HEK293 (cell line): ENCODE results near the gene PRTN3.

Experiments
- FEZF1 ChIP-seq: fragments of 450-650 bp; formaldehyde crosslinking; IDR thresholded peaks from 2 replicates; pipeline ENCODE4 v1.5.1; 2016; ENCODE audit warnings: missing biosample characterization, missing genetic modification characterization
- KLF10 ChIP-seq: fragments of 450-650 bp; IDR thresholded peaks from 2 replicates; pipeline ENCODE4 v1.5.1; 2018; ENCODE audit warnings: missing biosample characterization, mild to moderate bottlenecking, missing genetic modification characterization
- KLF16 ChIP-seq: fragments of 450-650 bp; formaldehyde crosslinking; IDR thresholded peaks from 2 replicates; pipeline ENCODE4 v1.5.1; 2017; ENCODE audit warnings: missing biosample characterization, missing genetic modification characterization
- KLF9 ChIP-seq: fragments of 450-650 bp; formaldehyde crosslinking; IDR thresholded peaks from 2 replicates; pipeline ENCODE4 v1.5.1; 2016; ENCODE audit warnings: missing biosample characterization, missing genetic modification characterization, low read depth
- TCF7L2 ChIP-seq: IDR thresholded peaks from 2 replicates; pipeline ENCODE4 v1.6.1; 2011; ENCODE audit warnings: low read depth, mild to moderate bottlenecking, inconsistent platforms, low read length, moderate library complexity, borderline replicate concordance
- ZBTB17 ChIP-seq: fragments of 450-650 bp; formaldehyde crosslinking; IDR thresholded peaks from 2 replicates; pipeline ENCODE4 v1.5.1; 2016; ENCODE audit warnings: missing biosample characterization, missing genetic modification characterization
- ZBTB48 ChIP-seq: fragments of 450-650 bp; formaldehyde crosslinking; IDR thresholded peaks from 2 replicates; pipeline ENCODE4 v1.5.1; 2016; ENCODE audit warnings: missing biosample characterization, missing genetic modification characterization
- ZBTB8A ChIP-seq: fragments of 450-650 bp; formaldehyde crosslinking; IDR thresholded peaks from 2 replicates; pipeline ENCODE4 v1.5.1; 2016; ENCODE audit warnings: missing biosample characterization, missing genetic modification characterization
- ZNF121 ChIP-seq: fragments of 450-650 bp; formaldehyde crosslinking; IDR thresholded peaks from 2 replicates; pipeline ENCODE4 v1.5.1; 2016; ENCODE audit warnings: missing biosample characterization, missing genetic modification characterization
- ZNF132 ChIP-seq: fragments of 450-650 bp; formaldehyde crosslinking; IDR thresholded peaks from 2 replicates; pipeline ENCODE4 v1.5.1; 2017; ENCODE audit warnings: missing biosample characterization, missing genetic modification characterization, borderline replicate concordance
- ZNF138 ChIP-seq: fragments of 450-650 bp; formaldehyde crosslinking; IDR thresholded peaks from 2 replicates; pipeline ENCODE4 v1.5.1; 2016; ENCODE audit warnings: missing biosample characterization, missing genetic modification characterization, borderline replicate concordance
- ZNF239 ChIP-seq: fragments of 450-650 bp; formaldehyde crosslinking; IDR thresholded peaks from 2 replicates; pipeline ENCODE4 v1.5.1; 2016; ENCODE audit warnings: missing biosample characterization, missing genetic modification characterization
- ZNF248 ChIP-seq: fragments of 450-650 bp; formaldehyde crosslinking; IDR thresholded peaks from 2 replicates; pipeline ENCODE4 v1.5.1; 2017; ENCODE audit warnings: missing biosample characterization, missing genetic modification characterization
- ZNF274 ChIP-seq, 2 experiments: fragments of 200-500 bp in 1 of 2; fragments of 450-650 bp in 1 of 2; sonication (Bioruptor generic) in 1 of 2; formaldehyde crosslinking in 1 of 2; IDR thresholded peaks; 2 replicates each; pipeline versions ENCODE4 v1.5.1 to v1.6.1; 2014 to 2016; ENCODE audit warnings: borderline replicate concordance in 1 of 2, inconsistent platforms in 1 of 2, low read length in 1 of 2, missing biosample characterization in 1 of 2, missing genetic modification characterization in 1 of 2
- ZNF354C ChIP-seq: fragments of 450-650 bp; formaldehyde crosslinking; IDR thresholded peaks from 2 replicates; pipeline ENCODE4 v1.5.1; 2016; ENCODE audit warnings: missing biosample characterization, missing genetic modification characterization, low read depth, borderline replicate concordance
- ZNF433 ChIP-seq: fragments of 450-650 bp; formaldehyde crosslinking; IDR thresholded peaks from 2 replicates; pipeline ENCODE4 v1.5.1; 2016; ENCODE audit warnings: missing biosample characterization, missing genetic modification characterization, low read depth
- ZNF473 ChIP-seq: fragments of 450-650 bp; formaldehyde crosslinking; IDR thresholded peaks from 2 replicates; pipeline ENCODE4 v1.5.1; 2017; ENCODE audit warnings: missing biosample characterization, missing genetic modification characterization
- ZNF555 ChIP-seq: fragments of 450-650 bp; formaldehyde crosslinking; conservative IDR thresholded peaks from 2 replicates; pipeline ENCODE4 v1.5.1; 2017; ENCODE audit warnings: missing biosample characterization, mild to moderate bottlenecking, missing genetic modification characterization, inconsistent platforms
- ZNF585B ChIP-seq: fragments of 450-650 bp; formaldehyde crosslinking; IDR thresholded peaks from 2 replicates; pipeline ENCODE4 v1.5.1; 2016; ENCODE audit warnings: missing biosample characterization, missing genetic modification characterization
- ZNF629 ChIP-seq: fragments of 450-650 bp; formaldehyde crosslinking; IDR thresholded peaks from 2 replicates; pipeline ENCODE4 v1.5.1; 2017; ENCODE audit warnings: missing biosample characterization, missing genetic modification characterization
- ZNF792 ChIP-seq: fragments of 450-650 bp; formaldehyde crosslinking; IDR thresholded peaks from 2 replicates; pipeline ENCODE4 v1.5.1; 2016; ENCODE audit warnings: missing biosample characterization, missing genetic modification characterization
- TF ChIP-seq, protein P1 (sequence below): fragments of 450-650 bp; formaldehyde crosslinking; IDR thresholded peaks from 2 replicates; pipeline ENCODE4 v1.5.1; 2016; ENCODE audit warnings: missing biosample characterization, missing genetic modification characterization
- TF ChIP-seq, protein P2 (sequence below): fragments of 450-650 bp; formaldehyde crosslinking; conservative IDR thresholded peaks from 2 replicates; pipeline ENCODE4 v1.5.1; 2016; ENCODE audit warnings: low read depth, missing biosample characterization, missing genetic modification characterization
- TF ChIP-seq, protein P3 (sequence below): fragments of 450-650 bp; formaldehyde crosslinking; IDR thresholded peaks from 2 replicates; pipeline ENCODE4 v1.5.0; 2017; ENCODE audit warnings: missing biosample characterization, missing genetic modification characterization, borderline replicate concordance
- TF ChIP-seq, protein P4 (sequence below): fragments of 450-650 bp; formaldehyde crosslinking; IDR thresholded peaks from 2 replicates; pipeline ENCODE4 v1.5.1; 2016; ENCODE audit warnings: missing biosample characterization, missing genetic modification characterization

Gene PRTN3

DNA sequence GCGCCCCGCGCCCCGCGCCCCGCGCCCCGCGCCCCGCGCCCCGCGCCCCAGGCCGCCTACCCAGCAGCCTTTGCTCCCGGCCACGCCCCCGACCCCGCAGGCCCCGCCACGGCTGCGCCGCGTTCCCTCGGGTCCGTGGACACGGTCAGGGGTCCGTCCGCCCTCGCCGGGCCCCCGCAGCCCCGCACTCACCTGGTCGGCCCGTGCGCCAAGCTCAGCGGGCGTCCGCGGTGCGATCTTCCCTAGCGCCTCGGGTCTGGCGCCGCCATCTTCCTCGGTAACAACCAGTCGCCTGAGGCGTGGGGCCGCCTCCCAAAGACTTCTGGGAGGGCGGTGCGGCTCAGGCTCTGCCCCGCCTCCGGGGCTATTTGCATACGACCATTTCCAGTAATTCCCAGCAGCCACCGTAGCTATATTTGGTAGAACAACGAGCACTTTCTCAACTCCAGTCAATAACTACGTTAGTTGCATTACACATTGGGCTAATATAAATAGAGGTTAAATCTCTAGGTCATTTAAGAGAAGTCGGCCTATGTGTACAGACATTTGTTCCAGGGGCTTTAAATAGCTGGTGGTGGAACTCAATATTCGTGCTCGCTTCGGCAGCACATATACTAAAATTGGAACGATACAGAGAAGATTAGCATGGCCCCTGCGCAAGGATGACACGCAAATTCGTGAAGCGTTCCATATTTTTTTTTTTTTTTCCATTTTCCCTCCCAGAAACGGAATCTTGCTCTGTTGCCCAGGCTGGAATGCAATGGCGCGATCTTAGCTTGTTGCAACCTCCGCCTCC is 52.3 kb downstream of the PRTN3 start, which contains the start of the genes MED16 and RNU6-9 (continued):
- TF ChIP-seq ZBTB48 (tag by site-specific recombination): no peak
- no peak for TF ChIP-seq ZNF792 (tag by site-specific recombination)
- TF ChIP-seq ZNF585B (tag by site-specific recombination): no peak
- no peak for TF ChIP-seq ZNF138 (tag by site-specific recombination)
- no peak for TF ChIP-seq FEZF1
- TF ChIP-seq, protein P1, sequence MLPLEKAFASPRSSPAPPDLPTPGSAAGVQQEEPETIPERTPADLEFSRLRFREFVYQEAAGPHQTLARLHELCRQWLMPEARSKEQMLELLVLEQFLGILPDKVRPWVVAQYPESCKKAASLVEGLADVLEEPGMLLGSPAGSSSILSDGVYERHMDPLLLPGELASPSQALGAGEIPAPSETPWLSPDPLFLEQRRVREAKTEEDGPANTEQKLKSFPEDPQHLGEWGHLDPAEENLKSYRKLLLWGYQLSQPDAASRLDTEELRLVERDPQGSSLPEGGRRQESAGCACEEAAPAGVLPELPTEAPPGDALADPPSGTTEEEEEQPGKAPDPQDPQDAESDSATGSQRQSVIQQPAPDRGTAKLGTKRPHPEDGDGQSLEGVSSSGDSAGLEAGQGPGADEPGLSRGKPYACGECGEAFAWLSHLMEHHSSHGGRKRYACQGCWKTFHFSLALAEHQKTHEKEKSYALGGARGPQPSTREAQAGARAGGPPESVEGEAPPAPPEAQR (tag by site-specific recombination): no peak
- no peak for TF ChIP-seq ZNF274 (IDR thresholded peaks at IDR 0.05; ENCODE audit: low read length)
- no peak for TF ChIP-seq ZNF274 (tag by site-specific recombination; IDR thresholded peaks at IDR 0.05; ENCODE audit: borderline replicate concordance)
- TF ChIP-seq KLF10: peak; percentile 71
- peak; percentile 49 for TF ChIP-seq ZBTB8A (tag by site-specific recombination)
- TF ChIP-seq ZNF354C: no peak
- peak; percentile 63; the same call in 1 of the 2 replicates for TF ChIP-seq KLF16 (tag by site-specific recombination)
- TF ChIP-seq KLF9 (tag by site-specific recombination): peak; percentile 77
- TF ChIP-seq ZNF433 (tag by site-specific recombination): no peak
- no peak for TF ChIP-seq ZNF132 (tag by site-specific recombination)
- no peak for TF ChIP-seq ZNF555 (tag by site-specific recombination)
- TF ChIP-seq ZNF629 (tag by site-specific recombination): peak; percentile 67
- no peak for TF ChIP-seq ZNF248 (tag by site-specific recombination)
- no peak for TF ChIP-seq ZNF473
- TF ChIP-seq, protein P2, sequence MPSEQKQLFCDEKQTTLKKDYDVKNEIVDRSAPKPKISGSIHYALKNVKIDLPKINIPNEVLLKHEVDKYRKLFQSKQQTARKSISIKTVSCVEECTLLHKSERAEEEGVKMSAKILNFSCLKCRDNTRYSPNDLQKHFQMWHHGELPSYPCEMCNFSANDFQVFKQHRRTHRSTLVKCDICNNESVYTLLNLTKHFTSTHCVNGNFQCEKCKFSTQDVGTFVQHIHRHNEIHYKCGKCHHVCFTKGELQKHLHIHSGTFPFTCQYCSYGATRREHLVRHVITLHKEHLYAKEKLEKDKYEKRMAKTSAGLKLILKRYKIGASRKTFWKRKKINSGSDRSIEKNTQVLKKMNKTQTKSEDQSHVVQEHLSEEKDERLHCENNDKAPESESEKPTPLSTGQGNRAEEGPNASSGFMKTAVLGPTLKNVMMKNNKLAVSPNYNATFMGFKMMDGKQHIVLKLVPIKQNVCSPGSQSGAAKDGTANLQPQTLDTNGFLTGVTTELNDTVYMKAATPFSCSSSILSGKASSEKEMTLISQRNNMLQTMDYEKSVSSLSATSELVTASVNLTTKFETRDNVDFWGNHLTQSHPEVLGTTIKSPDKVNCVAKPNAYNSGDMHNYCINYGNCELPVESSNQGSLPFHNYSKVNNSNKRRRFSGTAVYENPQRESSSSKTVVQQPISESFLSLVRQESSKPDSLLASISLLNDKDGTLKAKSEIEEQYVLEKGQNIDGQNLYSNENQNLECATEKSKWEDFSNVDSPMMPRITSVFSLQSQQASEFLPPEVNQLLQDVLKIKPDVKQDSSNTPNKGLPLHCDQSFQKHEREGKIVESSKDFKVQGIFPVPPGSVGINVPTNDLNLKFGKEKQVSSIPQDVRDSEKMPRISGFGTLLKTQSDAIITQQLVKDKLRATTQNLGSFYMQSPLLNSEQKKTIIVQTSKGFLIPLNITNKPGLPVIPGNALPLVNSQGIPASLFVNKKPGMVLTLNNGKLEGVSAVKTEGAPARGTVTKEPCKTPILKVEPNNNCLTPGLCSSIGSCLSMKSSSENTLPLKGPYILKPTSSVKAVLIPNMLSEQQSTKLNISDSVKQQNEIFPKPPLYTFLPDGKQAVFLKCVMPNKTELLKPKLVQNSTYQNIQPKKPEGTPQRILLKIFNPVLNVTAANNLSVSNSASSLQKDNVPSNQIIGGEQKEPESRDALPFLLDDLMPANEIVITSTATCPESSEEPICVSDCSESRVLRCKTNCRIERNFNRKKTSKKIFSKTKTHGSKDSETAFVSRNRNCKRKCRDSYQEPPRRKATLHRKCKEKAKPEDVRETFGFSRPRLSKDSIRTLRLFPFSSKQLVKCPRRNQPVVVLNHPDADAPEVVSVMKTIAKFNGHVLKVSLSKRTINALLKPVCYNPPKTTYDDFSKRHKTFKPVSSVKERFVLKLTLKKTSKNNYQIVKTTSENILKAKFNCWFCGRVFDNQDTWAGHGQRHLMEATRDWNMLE (tag by site-specific recombination): 0 out of 2 replicates have a peak, but pooled peaks have one; percentile 13
- TF ChIP-seq ZNF121 (tag by site-specific recombination): peak; percentile 72; the same call in 1 of the 2 replicates
- TF ChIP-seq, protein P3, sequence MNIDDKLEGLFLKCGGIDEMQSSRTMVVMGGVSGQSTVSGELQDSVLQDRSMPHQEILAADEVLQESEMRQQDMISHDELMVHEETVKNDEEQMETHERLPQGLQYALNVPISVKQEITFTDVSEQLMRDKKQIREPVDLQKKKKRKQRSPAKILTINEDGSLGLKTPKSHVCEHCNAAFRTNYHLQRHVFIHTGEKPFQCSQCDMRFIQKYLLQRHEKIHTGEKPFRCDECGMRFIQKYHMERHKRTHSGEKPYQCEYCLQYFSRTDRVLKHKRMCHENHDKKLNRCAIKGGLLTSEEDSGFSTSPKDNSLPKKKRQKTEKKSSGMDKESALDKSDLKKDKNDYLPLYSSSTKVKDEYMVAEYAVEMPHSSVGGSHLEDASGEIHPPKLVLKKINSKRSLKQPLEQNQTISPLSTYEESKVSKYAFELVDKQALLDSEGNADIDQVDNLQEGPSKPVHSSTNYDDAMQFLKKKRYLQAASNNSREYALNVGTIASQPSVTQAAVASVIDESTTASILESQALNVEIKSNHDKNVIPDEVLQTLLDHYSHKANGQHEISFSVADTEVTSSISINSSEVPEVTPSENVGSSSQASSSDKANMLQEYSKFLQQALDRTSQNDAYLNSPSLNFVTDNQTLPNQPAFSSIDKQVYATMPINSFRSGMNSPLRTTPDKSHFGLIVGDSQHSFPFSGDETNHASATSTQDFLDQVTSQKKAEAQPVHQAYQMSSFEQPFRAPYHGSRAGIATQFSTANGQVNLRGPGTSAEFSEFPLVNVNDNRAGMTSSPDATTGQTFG (tag by site-specific recombination): no peak
- no peak for TF ChIP-seq ZNF239 (tag by site-specific recombination)
- TF ChIP-seq, protein P4, sequence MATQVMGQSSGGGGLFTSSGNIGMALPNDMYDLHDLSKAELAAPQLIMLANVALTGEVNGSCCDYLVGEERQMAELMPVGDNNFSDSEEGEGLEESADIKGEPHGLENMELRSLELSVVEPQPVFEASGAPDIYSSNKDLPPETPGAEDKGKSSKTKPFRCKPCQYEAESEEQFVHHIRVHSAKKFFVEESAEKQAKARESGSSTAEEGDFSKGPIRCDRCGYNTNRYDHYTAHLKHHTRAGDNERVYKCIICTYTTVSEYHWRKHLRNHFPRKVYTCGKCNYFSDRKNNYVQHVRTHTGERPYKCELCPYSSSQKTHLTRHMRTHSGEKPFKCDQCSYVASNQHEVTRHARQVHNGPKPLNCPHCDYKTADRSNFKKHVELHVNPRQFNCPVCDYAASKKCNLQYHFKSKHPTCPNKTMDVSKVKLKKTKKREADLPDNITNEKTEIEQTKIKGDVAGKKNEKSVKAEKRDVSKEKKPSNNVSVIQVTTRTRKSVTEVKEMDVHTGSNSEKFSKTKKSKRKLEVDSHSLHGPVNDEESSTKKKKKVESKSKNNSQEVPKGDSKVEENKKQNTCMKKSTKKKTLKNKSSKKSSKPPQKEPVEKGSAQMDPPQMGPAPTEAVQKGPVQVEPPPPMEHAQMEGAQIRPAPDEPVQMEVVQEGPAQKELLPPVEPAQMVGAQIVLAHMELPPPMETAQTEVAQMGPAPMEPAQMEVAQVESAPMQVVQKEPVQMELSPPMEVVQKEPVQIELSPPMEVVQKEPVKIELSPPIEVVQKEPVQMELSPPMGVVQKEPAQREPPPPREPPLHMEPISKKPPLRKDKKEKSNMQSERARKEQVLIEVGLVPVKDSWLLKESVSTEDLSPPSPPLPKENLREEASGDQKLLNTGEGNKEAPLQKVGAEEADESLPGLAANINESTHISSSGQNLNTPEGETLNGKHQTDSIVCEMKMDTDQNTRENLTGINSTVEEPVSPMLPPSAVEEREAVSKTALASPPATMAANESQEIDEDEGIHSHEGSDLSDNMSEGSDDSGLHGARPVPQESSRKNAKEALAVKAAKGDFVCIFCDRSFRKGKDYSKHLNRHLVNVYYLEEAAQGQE (tag by site-specific recombination): no peak
- TF ChIP-seq ZBTB17 (tag by site-specific recombination): no peak
- TF ChIP-seq TCF7L2: no peak
